HG02970 (cell line): ENCODE data around the gene KCNIP4.

Experiments
- ATAC-seq: cut with Tn5 transposase; IDR thresholded peaks from one replicate; pipeline ENCODE4 v1.9.1; 2021; ENCODE audit warnings: mild to moderate bottlenecking, moderate library complexity, moderate number of reproducible peaks; ENCODE audit not compliant: unreplicated experiment, low FRiP score

Gene KCNIP4

DNA sequence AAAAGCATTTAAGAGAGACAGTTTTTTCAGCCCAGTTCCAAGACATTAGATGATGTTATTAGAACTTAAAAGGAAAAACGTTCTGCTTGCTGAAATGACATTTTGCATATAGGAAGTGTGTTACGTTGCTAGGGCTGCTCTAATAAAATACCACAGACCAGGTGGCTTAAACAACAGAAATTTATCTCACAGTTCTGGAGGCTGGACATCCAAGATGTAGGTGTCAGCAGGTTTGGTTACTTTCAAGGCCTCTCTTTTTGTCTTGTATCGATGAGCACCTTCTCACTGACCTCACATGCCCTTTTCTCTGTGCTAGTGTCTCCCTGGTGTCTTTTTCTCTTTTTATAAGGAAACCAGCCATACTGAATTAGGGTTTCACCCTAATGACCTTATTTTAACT is 1043.6 kb downstream of the KCNIP4 start:
- no peak for ATAC-seq

DNA sequence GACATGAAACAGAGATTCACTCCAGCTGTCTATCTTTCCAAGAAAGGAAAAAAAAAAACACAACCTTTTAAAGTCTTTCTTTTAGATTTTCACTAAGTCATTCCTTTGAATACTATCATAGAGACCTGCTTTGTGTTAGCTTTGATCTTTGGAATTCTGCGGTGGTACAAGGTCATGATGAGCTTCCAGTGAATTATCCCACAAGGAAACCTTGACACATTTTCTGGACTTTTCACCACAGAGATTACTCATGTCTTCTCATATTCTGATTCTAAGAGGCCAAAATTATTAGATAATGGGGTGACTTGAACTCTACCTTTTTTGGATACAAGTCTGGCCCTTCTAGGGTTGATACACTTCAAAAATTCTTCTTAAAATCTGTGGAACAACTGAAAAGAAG is 1046.7 kb downstream of the KCNIP4 start:
- ATAC-seq, result no peak

DNA sequence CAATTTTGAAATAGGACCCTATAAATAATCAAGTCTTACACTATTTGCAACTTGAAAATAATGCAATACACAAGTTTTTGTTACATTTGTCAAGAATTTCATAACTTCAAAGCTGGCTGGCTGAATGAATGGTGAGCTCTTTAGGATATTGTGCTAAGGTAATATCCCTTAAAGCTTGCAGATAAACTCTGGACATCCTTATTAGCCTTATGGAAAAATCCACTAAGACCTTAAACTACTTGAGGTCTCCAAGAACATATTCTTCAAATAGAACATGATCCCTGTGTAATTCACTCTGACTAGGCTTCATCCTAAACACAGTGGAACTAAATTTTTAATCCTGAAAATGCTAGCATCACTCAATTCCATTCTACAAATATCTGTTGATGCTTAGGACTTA is 1049.0 kb downstream of the KCNIP4 start:
- ATAC-seq, result no peak

DNA sequence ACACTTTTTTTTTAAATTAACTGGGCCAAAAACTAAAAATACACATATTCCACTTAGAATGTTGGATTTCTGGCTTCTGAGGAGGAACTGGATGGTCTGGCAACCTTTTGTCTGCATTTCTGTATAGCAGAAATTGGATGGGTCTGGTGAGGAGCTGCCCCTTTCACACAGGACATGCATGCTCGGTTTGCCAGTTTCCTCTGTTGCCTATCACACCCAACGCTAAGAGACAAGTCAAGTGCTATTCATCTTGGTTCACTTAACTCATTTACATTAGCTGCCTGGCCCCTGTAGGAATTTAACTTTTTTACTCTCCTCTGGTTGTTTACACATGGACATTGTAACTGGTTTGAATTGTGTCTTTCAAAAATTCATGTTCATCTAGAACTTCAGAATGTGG is 1052.6 kb downstream of the KCNIP4 start:
- ATAC-seq, result no peak

DNA sequence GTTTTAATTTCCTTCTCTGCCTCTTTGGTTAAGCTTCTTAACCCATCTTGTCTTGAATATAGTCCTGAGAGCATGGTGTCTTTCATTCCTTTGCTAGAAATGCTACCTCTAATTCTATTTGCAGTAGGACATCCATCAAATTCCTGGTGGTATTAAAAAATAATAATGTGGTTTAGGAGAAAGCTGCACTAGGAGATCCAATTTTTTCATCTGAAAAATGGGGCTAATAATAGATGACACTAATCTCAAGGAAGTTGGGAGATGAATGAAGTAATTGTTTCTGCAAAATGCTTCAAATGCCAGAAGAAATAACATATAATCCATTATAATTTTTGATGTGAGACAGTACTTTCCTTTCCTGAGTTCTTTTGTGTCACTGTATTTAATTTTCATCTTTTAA is 1053.4 kb downstream of the KCNIP4 start:
- no peak for ATAC-seq

DNA sequence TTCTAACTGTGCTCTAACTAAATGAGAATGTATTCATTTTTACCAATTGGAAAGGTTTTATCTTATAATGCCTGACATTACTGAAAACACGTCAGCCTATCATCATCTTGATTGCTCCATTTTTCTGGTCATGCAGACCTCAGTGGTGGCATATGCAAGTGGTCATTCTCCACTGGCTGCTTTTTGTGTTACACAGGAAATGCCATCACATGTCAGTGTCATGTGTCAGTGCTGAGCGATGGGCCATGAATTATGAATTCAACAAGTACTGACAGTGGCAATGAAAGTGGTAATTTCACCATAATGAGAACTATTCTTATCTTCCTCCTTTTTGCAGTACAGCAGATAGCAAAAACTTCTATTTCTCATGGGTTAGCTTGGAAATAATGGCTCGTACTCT is 1057.8 kb downstream of the KCNIP4 start:
- ATAC-seq, result no peak

DNA sequence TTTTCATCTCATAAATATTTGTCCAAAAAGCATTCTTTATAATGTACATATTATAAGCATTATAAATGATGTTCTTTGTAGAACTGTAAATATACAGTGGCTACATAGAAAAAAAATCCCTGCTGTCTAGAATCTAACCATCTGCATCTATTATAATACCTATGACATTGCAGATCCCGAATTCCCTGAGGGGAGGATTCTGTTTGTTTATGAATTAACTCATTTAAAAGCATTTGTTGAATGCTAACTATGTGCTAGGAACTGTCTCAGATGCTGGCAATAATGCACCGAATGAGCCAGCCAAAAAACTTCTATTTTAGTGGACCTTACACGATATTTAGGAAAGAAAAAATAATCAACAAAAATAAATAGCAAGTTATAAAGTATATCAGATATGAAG is 1058.7 kb downstream of the KCNIP4 start:
- ATAC-seq, result no peak

DNA sequence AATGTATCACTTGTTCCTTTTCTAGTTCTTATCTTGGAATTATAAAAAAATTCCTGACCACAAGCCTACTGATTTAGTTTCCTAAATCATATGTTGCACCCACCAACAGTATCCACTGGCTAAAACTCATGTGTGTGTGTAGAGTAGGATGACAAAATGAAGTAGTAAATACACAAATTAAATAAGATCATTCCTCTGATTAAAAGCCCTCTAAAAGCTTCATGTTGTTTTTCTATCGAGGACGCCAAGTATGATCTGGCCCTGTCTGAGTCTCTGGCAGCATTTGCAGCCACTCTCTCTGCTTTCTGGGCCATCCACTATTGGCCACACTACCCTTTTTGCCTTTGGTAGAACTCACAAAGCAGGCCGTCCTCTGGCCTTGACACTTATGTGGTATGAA is 1064.9 kb downstream of the KCNIP4 start:
- ATAC-seq, result no peak

DNA sequence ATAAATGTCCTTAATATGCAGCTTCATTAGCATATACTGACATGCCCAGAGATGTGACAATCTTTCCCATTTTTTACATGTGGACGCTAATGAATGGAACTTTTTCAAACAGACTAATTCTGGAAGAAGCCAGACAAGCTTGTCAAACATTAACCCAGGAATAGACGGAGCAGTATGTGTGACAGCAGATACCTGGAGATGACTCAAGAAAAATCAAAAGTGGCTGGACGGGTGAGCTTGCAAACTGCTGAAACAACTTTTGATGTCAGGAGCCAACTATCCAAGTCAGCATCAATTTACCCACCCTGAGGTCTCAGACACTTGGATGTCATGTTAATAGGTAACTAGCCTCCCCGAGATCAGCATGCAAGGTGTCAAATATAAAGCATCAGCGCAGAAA is 1065.3 kb downstream of the KCNIP4 start:
- ATAC-seq, result no peak

DNA sequence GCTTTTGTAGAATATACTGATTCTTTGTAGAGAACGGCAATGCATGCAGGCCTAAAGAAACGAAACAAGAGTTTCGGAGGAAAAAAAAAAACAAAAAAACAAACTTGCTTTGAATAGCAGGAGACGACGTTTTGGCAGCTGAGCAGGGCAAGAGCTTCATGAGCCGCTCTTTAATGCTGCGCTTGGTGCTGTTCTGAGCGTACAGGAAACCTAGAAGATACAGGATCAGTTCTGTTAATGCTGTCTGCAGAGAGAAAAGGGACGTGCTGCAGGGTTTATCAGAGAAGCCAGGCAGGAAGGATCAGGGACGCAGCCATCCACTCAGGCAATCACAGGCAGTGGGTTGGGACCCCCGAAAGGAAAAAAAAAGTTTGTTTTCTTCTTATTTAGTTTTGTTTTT is 1066.1 kb downstream of the KCNIP4 start:
- ATAC-seq, result no peak

DNA sequence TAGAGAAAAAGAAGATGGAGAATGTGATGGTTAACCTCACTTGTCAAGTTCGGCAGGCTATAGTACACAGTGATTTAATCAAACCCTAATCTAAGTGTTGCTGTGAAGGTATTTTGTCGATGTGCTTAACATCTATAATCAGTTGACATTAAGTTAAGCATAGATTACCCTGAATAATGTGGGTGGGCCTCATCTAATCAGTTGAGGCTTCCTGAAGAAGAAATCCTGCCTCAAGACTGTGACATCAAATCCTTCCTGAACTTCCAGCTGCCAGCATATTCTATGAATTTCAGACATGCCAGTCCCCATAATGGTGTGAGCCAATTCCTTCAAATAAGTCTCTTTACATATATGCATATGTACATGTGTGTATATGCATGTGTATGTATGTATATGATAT is 1066.9 kb downstream of the KCNIP4 start:
- ATAC-seq, result no peak

DNA sequence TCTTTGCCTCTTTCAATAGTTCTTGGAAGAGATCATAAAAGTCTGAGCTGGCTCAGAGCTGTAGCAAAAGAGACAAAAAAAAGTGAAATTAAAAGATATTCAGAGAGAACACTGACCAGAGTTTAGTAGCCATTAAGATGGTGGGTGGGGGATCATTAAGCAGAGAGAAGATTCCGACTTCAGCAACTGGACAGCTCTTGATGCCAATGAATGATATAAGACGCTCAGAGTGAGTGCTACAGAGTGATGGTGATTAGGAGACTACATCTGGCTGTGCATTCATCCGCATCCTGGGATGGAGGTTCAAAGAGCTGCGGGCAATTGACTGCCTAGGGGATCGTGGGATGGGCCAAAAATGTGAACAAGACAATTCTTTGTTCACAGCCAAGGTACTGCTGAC is 1069.8 kb downstream of the KCNIP4 start:
- no peak for ATAC-seq

DNA sequence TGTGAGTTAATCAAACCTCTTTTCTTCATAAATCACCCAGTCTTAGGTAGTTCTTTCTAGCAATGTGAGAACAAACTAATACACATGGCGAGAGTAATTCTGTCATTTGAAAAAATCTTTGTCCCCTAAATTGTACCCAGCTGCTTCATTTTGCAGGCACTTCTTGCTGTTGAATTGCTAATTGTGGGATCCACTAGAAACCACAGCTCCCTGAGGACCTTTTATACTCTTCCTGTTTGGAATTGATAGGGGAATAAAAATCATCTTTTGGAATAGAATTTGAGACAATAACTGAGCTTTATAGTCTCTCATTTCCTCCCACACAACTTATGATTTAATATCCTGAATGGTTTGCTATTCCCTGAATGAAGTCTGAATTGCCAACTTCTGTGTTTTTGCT is 1078.1 kb downstream of the KCNIP4 start:
- ATAC-seq, result no peak

DNA sequence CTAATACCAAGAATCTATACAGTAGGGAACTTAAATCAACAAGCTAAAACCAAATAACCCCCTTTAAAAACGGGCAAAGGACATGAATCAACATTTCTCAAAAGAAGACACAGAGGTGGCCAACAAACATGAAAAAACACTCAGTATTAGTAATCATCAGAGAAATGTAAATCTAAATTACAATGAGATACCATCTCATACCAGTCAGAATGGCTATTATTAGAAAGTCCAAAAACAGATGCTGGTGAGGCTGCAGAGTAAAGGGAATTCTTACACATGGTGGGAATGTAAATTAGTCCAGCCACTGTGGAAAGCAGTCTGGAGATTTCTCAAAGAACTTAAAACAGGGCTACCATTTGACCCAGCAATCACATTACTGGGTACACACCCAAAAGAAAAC is 1080.5 kb downstream of the KCNIP4 start:
- no peak for ATAC-seq

DNA sequence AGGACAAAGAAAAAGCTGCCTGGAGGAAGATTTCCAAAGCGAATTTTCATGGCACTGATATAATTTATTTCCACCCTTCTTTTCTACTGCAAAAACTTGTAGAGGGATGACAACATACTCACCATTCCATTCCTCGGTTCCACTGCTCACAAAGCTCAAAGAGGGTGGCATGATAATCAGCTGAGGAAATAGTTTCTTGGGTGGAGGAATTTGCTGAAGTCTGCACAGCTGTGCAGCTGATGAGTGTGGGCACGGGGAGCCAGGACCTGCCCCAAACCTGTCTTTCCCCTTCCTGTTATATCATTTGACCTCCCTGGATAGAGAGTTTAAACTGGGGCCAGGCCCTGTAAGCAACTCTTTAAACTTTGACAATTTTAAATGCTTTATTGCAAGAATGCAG is 1087.7 kb downstream of the KCNIP4 start:
- no peak for ATAC-seq

DNA sequence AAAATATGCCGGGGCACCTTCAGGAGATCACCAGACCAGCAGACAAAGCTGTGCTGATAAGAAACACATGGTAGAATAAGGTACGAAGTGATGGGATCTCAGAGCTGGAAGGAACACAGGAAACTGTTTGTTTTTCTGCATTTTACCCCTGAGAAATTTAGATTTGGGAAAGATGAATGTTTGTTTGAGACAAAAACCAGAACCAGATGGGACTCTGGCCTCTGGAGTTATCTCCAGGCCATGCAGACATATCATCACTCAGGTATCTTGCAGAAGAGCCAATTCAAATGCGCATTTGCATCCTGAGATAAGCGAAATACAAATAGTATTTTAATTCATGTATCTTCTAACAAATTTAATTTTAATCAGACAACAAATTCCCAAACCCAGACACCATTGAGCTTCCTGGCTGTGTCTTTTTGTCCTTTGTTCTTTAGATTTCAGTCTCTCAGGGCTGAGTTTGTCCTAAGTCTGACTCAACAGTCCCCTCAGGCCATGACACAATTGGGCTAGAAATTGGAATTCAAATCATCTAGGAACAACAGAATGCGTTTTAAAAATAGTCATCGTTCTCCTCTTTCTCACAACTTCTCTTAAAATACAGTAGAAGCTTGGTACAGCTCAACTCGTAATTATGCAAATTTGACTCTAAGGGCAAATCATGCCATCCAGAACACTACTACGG is 1089.3 kb downstream of the KCNIP4 start:
- no peak for ATAC-seq

DNA sequence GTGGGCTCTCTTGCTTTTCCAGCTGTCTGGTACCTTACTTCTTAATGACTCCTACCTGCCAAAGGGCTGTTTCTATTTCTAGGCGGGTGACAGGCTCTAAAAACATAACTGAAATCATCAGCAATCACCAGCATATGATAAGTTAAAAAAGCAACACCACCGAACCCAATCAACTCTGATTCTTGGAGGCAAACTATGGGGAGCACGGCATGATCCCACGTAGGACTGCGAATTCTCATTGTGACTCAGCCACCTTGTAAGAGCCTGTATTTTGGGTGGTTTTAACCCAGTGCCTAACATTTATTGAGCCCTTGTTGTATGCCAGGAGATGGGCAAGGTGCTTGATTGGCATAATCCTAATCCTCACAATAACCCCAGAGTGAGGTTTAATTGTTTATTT is 1091.5 kb downstream of the KCNIP4 start:
- ATAC-seq, result no peak

DNA sequence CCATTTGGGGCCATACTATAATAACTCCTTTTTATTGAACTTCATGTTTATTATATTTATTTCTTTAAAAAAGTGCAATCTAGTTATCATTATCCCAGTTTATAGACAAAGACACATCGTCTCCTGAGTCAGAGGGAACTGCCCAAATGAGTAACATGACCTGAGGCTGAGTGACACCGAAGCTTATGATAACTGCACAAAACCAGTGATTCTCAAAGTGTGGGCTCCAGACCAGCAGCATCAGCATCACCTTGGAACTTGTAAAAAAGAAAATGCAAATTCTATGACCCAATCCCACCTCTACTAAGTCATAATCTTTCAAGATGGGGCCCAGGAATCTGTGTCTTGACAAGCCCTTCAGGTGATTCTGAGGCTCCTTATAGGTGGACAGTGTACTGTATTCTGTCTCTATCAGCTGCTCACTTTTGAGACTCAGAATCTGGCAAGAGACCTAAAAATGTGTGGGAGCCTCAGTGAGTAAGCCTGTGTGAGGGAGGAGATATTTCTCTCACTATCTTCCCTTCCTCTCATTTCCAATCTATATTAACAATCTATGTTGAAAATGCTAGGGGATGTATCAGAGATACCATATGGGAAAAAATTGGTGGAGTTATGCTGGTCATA is 1101.3 kb downstream of the KCNIP4 start:
- ATAC-seq, result no peak

DNA sequence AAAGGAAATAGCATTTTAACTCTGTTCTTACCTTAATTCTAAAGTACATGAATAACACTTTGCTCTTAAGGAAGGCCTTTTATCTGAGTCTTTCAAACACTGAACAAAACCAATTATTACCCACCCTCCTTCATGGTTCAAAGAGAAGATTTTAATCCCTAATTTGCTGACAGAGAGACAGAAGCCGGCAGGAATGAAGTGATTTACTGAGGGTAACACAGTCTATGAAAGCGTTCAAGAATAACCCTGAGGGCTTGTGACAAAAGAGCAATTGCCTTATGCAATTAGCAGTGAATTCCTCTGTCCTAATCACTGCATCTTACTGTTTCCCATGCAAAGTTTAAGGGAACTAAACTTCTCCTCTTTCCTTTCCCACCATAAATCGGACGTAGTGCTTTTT is 1104.3 kb downstream of the KCNIP4 start:
- ATAC-seq, result no peak

DNA sequence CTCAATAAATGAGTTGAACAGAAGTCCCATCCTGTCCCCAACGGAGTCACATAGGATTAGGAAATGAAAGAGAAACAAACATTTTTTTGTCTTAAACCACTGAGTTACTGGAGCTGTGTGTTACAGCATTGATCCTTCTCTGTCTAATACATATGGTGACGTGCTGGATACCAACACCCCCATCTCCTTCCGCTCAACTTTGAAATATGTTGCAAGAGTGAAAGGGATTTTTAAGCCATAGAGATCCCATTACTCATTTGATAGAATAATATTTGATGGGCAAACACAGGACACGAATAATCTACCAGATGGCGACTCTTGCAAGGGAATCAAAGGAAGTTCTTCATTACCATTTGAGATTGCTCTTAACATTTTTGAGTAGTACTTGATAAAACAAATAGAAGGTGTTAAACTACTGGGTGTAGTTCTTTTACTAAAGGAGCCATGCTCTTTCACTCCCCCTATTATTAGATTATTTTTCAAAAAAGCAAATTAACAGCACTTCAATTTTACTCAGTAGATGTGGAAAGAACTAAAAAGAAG is 1107.9 kb downstream of the KCNIP4 start:
- ATAC-seq, result no peak

DNA sequence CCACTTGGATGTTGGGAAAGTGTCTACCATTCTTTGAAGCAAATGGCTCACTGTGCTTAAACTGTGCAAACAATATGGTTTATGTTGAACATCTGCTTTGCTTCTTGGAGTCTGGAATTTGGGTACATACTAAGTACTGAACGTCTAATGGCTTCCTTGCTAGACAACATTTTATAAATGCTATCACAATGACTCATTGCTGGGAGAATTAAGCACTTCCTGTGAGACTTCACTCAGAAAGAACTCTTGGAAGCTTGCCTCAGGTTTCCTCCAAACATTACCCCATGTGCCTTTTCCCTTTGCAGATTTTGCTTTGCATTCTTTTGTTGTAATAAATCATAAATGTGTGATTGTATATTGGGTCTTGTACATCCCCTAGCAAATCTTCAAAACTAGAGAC is 1108.6 kb downstream of the KCNIP4 start:
- ATAC-seq, result no peak

DNA sequence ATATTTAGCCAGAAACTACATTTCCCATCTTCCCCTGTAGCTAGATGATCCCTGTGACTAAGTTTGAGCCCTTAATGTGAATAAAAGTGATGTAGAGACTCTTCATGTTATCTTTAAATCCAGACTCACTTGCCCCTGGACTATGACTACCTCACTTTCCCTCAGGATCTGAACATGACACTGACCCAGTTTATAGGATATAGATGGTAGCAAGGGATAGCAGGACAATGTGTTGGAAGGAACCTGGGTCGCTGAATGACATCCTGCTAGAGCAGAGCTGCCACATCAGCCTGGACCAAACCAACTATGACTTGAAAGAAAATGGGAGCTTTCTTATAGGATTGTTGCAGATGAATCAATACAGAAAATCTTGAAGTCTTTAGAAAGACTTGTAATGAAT is 1110.1 kb downstream of the KCNIP4 start:
- ATAC-seq, result no peak
